GM21515 (cell line): ENCODE data around the gene ALOXE3.

Source experiments
- ATAC-seq: cut with Tn5 transposase; IDR thresholded peaks from one replicate; pipeline ENCODE4 v1.9.1; 2021; ENCODE audit not compliant: unreplicated experiment

ALOXE3 gene

GRCh38 chr17:8055851-8056231, 62.5 kb downstream of the ALOXE3 start:
- ATAC-seq, result no peak

DNA sequence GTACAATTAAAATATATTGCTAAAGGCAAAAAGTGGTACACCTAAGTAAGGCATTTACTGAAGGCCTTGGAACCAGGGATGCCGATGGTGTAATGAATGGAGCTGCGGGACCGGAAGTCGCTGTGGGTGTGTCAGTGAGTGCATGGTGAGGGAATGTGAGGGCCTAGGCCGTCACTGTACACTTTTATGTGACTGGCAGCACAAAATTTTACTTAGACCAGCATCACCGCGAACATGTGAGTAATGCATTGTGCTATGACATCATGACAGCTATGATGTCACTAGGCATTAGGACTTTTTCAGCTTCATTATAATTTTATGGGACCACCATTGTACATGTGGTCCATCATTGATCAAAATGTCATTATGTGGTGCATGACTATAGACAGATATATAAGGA, 64.7 kb downstream of the ALOXE3 start:
- ATAC-seq, result no peak

DNA sequence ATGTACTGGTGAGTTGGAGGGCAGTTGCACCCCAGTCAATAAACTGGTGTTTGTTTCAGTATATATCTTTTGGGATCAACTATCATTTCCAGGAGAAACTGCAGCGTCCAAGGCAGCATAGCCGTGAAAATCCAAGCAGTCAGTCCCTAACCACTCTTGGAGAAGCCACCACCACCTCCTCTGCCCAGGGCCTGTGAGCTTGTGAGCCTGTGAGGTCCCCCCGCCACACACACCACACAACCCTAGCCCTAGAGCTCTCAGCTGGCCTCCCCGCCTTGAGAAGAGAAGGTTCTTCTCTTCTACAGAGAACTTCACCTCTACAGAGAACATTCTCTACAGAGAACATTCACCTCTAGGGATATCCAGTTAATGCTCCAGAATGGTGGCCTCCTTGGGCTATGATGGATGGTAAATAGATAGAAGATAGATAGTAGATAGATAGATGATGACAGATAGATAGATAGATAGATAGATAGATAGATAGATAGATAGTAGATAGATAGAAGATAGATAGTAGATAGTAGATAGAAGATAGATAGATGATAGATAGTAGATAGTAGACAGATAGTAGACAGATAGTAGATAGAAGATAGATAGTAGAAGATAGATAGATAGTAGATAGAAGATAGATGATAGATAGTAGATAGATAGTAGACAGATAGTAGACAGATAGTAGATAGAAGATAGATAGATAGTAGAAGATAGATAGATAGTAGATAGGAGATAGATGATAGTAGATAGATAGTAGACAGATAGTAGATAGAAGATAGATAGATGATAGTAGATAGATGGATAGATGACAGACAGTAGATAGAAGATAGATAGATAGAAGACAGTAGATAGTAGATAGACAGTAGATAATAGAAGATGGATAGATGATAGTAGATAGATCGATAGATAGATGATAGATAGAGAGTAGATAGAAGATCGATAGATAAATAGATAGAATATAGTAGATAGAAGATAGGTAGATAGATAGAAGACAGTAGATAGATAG, 65.8 kb downstream of the ALOXE3 start:
- no peak for ATAC-seq

- ATAC-seq, result no peak
Measured at GRCh38 chr17:8051831-8052230, 66.5 kb downstream of the ALOXE3 start.

DNA sequence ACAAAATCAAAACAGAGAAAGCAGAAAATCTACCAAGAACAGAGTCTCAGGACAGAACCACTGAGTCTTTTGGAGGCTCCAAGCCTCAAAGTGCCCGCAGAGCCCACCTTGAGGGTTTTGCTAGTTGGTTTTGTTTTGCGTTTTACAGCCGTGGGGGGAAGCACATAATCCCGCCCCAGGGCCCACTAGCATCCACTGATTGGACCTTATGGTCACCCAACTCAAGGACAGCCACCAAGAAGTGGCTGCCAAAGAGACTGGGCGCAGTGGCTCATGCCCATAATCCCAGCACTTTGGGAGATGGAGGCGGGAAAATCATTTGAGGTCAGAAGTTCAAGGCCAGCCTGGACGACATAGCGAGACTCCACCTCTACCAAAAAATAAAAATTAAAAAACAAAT, 69.6 kb downstream of the ALOXE3 start:
- no peak for ATAC-seq

GRCh38 chr17:8048236-8048635, 70.1 kb downstream of the ALOXE3 start:
- no peak for ATAC-seq

DNA sequence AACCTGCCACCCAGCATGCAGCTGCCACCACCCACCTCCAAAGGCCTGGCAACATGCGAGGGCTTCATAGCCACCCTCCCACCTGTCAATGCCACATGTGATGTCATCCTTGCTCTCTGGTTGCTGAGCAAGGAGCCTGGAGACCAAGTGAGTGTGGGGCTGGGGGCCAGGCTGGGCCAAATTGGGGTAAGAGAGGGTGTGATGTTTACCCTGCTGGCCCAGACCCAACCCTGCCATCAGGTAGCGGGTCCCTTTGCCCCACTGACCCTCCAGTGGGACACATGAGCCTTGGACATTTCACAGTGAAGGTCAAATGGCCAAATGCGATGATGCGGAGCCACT, 70.6 kb downstream of the ALOXE3 start:
- ATAC-seq, result no peak

DNA sequence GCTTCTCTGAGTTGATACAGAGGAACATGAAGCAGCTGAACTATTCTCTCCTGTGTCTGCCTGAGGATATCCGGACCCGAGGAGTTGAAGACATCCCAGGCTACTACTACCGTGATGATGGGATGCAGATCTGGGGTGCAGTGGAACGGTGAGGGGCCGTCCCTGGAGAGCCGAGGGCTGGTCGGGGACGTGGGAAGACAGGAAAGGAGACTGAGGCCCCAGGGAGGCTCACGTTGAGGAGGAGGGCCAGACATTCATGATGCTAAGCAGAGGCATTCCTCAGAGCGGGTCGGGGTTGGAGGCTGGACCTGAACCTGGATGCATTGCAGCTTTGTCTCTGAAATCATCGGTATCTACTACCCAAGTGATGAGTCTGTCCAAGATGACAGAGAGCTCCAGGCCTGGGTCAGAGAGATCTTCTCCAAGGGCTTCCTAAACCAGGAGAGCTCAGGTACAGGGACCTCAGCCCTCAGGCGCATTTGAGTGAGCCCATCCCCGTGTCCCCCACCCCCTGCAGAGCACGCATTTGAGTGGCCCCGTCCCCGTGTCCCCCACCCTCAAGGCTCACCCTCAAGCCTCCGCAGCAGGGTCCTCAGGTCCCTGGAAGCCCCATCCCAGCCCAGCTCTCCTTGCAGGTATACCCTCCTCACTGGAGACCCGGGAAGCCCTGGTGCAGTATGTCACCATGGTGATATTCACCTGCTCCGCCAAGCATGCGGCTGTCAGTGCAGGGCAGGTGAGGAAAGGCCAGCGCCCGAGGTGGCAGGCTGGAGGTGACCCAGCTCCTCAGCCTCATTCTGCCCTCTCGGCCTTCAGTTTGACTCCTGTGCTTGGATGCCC, 71.2 kb downstream of the ALOXE3 start:
- no peak for ATAC-seq

DNA sequence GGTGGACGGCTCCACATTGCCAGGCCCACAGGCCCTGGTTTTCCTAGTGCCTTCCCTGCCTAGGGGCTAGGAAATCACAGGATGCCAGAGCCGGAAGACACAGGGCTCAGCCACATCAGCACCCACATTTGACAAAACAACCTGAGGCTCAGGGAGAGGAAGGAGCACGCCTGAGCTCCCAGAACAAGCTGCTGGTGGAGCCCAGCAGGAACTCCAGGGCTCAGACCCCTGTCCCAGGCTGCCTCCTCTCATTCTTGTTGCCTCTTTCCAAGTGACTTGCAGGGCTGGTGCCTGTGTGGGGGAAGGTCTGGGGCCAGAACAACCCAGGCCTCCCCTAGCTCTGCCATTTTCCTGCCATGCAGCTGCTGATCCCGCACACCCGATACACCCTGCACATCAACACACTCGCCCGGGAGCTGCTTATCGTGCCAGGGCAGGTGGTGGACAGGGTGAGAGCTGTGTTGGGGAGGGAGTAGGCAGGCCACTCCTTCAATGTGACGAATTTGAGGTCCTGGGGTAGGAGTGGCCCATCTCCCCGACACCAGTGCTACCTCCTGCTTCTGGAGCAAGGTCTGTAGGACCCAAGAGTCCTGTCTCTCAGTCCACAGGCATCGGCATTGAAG, 71.9 kb downstream of the ALOXE3 start:
- no peak for ATAC-seq
